Activated naive CD4-positive, alpha-beta T cell treated with anti-CD3 and anti-CD28 coated beads, Interleukin-2, amount 50 U/mL, for 24 hours (primary cell): ENCODE results near the gene METTL24.

ENCODE experiments used
- H3K27ac Mint-ChIP-seq: one replicate; pipeline ENCODE4 v1.8.0; 2021; ENCODE audit warnings: mild to moderate bottlenecking, mixed read lengths
- H3K27me3 Mint-ChIP-seq: one replicate; pipeline ENCODE4 v1.8.0; 2021; ENCODE audit warnings: mixed read lengths
- H3K36me3 Mint-ChIP-seq: one replicate; pipeline ENCODE4 v1.8.0; 2021; ENCODE audit warnings: mixed read lengths
- H3K4me1 Mint-ChIP-seq: one replicate; pipeline ENCODE4 v1.8.0; 2021; ENCODE audit warnings: mixed read lengths
- H3K4me3 Mint-ChIP-seq: one replicate; pipeline ENCODE4 v1.8.0; 2021; ENCODE audit warnings: mild to moderate bottlenecking, mixed read lengths
- H3K9me3 Mint-ChIP-seq: one replicate; pipeline ENCODE4 v1.8.0; 2021; ENCODE audit warnings: mixed read lengths

Gene METTL24

GRCh38 chr6:110329714-110330436, 28.3 kb downstream of the METTL24 start:
- Mint-ChIP-seq H3K36me3 (no peaks in the 10 kb centered on the region), H3K9me3 (no peaks in the 10 kb centered on the region), H3K4me3 (no peak overlapping the region), H3K27ac (no peak overlapping the region), H3K4me1 (no peaks in the 10 kb centered on the region), H3K27me3 (no peaks in the 10 kb centered on the region)

GRCh38 chr6:110329348-110329713, 28.8 kb downstream of the METTL24 start:
- Mint-ChIP-seq H3K4me3 (no peak overlapping the region), H3K9me3 (no peaks in the 10 kb centered on the region), H3K4me1 (no peaks in the 10 kb centered on the region), H3K27me3 (no peaks in the 10 kb centered on the region), H3K27ac (no peak overlapping the region), H3K36me3 (no peaks in the 10 kb centered on the region)

GRCh38 chr6:110328259-110328658, 29.9 kb downstream of the METTL24 start:
- no peak overlapping the region for H3K4me3 Mint-ChIP-seq
- H3K36me3 Mint-ChIP-seq: no peaks in the 10 kb centered on the region
- no peaks in the 10 kb centered on the region for H3K4me1 Mint-ChIP-seq
- no peaks in the 10 kb centered on the region for H3K27me3 Mint-ChIP-seq
- no peak overlapping the region for H3K27ac Mint-ChIP-seq
- no peaks in the 10 kb centered on the region for H3K9me3 Mint-ChIP-seq

GRCh38 chr6:110327391-110327790, 30.8 kb downstream of the METTL24 start:
- Mint-ChIP-seq H3K4me3 (no peak overlapping the region), H3K27ac (no peak overlapping the region), H3K9me3 (no peaks in the 10 kb centered on the region), H3K4me1 (no peaks in the 10 kb centered on the region), H3K27me3 (no peaks in the 10 kb centered on the region), H3K36me3 (no peaks in the 10 kb centered on the region)

GRCh38 chr6:110326609-110327008, 31.5 kb downstream of the METTL24 start:
- H3K9me3 Mint-ChIP-seq: no peaks in the 10 kb centered on the region
- H3K4me1 Mint-ChIP-seq: no peaks in the 10 kb centered on the region
- no peaks in the 10 kb centered on the region for H3K27me3 Mint-ChIP-seq

GRCh38 chr6:110326057-110326456, 32.1 kb downstream of the METTL24 start:
- no peaks in the 10 kb centered on the region for H3K4me1 Mint-ChIP-seq
- H3K9me3 Mint-ChIP-seq: no peaks in the 10 kb centered on the region
- H3K4me3 Mint-ChIP-seq: no peak overlapping the region
- no peak overlapping the region for H3K27ac Mint-ChIP-seq
- no peaks in the 10 kb centered on the region for H3K36me3 Mint-ChIP-seq
- H3K27me3 Mint-ChIP-seq: no peaks in the 10 kb centered on the region

More at GRCh38 chr6:110326609-110327008, 31.5 kb downstream of the METTL24 start:
- no peak overlapping the region for H3K27ac Mint-ChIP-seq
- H3K4me3 Mint-ChIP-seq: no peak overlapping the region
- H3K36me3 Mint-ChIP-seq: no peaks in the 10 kb centered on the region

- Mint-ChIP-seq H3K9me3 (no peaks in the 10 kb centered on the region), H3K4me1 (no peaks in the 10 kb centered on the region), H3K36me3 (no peaks in the 10 kb centered on the region)
Measured at GRCh38 chr6:110325197-110325596, 33.0 kb downstream of the METTL24 start.

GRCh38 chr6:110324548-110324947, 33.6 kb downstream of the METTL24 start:
- Mint-ChIP-seq H3K27me3 (no peaks in the 10 kb centered on the region), H3K4me3 (no peak overlapping the region), H3K27ac (no peak overlapping the region), H3K9me3 (no peaks in the 10 kb centered on the region), H3K4me1 (no peaks in the 10 kb centered on the region), H3K36me3 (no peaks in the 10 kb centered on the region)

More at GRCh38 chr6:110325197-110325596, 33.0 kb downstream of the METTL24 start:
- H3K27me3 Mint-ChIP-seq: no peaks in the 10 kb centered on the region
- H3K4me3 Mint-ChIP-seq: no peak overlapping the region
- H3K27ac Mint-ChIP-seq: no peak overlapping the region

- Mint-ChIP-seq H3K9me3 (no peaks in the 10 kb centered on the region), H3K36me3 (no peaks in the 10 kb centered on the region), H3K27ac (no peak overlapping the region), H3K4me3 (no peak overlapping the region), H3K4me1 (no peaks in the 10 kb centered on the region), H3K27me3 (no peaks in the 10 kb centered on the region)
Measured at GRCh38 chr6:110323258-110323657, 34.9 kb downstream of the METTL24 start.

GRCh38 chr6:110322874-110323242, 35.3 kb downstream of the METTL24 start:
- H3K4me1 Mint-ChIP-seq: no peaks in the 10 kb centered on the region
- H3K4me3 Mint-ChIP-seq: no peak overlapping the region
- no peaks in the 10 kb centered on the region for H3K27me3 Mint-ChIP-seq
- H3K27ac Mint-ChIP-seq: no peak overlapping the region
- no peaks in the 10 kb centered on the region for H3K36me3 Mint-ChIP-seq
- H3K9me3 Mint-ChIP-seq: no peaks in the 10 kb centered on the region

GRCh38 chr6:110322151-110322873, 35.8 kb downstream of the METTL24 start:
- Mint-ChIP-seq H3K9me3 (no peaks in the 10 kb centered on the region), H3K4me1 (no peaks in the 10 kb centered on the region), H3K4me3 (no peak overlapping the region), H3K36me3 (no peaks in the 10 kb centered on the region), H3K27me3 (no peaks in the 10 kb centered on the region), H3K27ac (no peak overlapping the region)

- no peak overlapping the region for H3K27ac Mint-ChIP-seq
- no peaks in the 10 kb centered on the region for H3K4me1 Mint-ChIP-seq
- no peaks in the 10 kb centered on the region for H3K27me3 Mint-ChIP-seq
- H3K9me3 Mint-ChIP-seq: no peaks in the 10 kb centered on the region
- no peaks in the 10 kb centered on the region for H3K36me3 Mint-ChIP-seq
- no peak overlapping the region for H3K4me3 Mint-ChIP-seq
Measured at GRCh38 chr6:110320307-110320706, 37.8 kb downstream of the METTL24 start.

- no peak overlapping the region for H3K4me3 Mint-ChIP-seq
- H3K27ac Mint-ChIP-seq: no peak overlapping the region
- no peaks in the 10 kb centered on the region for H3K9me3 Mint-ChIP-seq
Measured at GRCh38 chr6:110319843-110320242, 38.3 kb downstream of the METTL24 start.

GRCh38 chr6:110319381-110319780, 38.8 kb downstream of the METTL24 start:
- Mint-ChIP-seq H3K27me3 (no peaks in the 10 kb centered on the region), H3K36me3 (no peaks in the 10 kb centered on the region), H3K4me1 (no peaks in the 10 kb centered on the region)

More at GRCh38 chr6:110319843-110320242, 38.3 kb downstream of the METTL24 start:
- H3K27me3 Mint-ChIP-seq: no peaks in the 10 kb centered on the region
- H3K4me1 Mint-ChIP-seq: no peaks in the 10 kb centered on the region
- no peaks in the 10 kb centered on the region for H3K36me3 Mint-ChIP-seq

GRCh38 chr6:110318971-110319370, 39.2 kb downstream of the METTL24 start:
- Mint-ChIP-seq H3K27ac (no peak overlapping the region), H3K36me3 (no peaks in the 10 kb centered on the region), H3K4me3 (no peak overlapping the region), H3K27me3 (no peaks in the 10 kb centered on the region), H3K4me1 (no peaks in the 10 kb centered on the region), H3K9me3 (no peaks in the 10 kb centered on the region)

More at GRCh38 chr6:110319381-110319780, 38.8 kb downstream of the METTL24 start:
- Mint-ChIP-seq H3K9me3 (no peaks in the 10 kb centered on the region), H3K4me3 (no peak overlapping the region), H3K27ac (no peak overlapping the region)

- no peak overlapping the region for H3K27ac Mint-ChIP-seq
Measured at GRCh38 chr6:110317646-110318045, 40.5 kb downstream of the METTL24 start.

More at GRCh38 chr6:110317646-110318045, 40.5 kb downstream of the METTL24 start:
- Mint-ChIP-seq H3K27me3 (no peaks in the 10 kb centered on the region), H3K4me1 (no peaks in the 10 kb centered on the region), H3K4me3 (no peak overlapping the region), H3K36me3 (no peaks in the 10 kb centered on the region), H3K9me3 (no peaks in the 10 kb centered on the region)
